Cardiac fibroblast (primary cell): Measurements from ENCODE around the gene FBXW8.

ENCODE experiments used
- DNase-seq, 2 donors: peaks; one replicate each; pipeline versions ENCODE4 v3.0.0 to v3.0.0-alpha.2; 2010; ENCODE audit warnings: low read depth in 2 of 2
- H3K4me3 ChIP-seq, 2 donors: replicated peaks in 1 of 2; 1 replicate in 1 of 2; 2 replicates in 1 of 2; pipeline ENCODE4 v1.5.1; 2011; ENCODE audit warnings: low read depth in 2 of 2, low read length in 2 of 2, mild to moderate bottlenecking in 2 of 2, moderate library complexity in 1 of 2
- CTCF ChIP-seq: IDR thresholded peaks from one replicate; pipeline ENCODE4 v1.5.1; 2011; ENCODE audit warnings: low read depth, mild to moderate bottlenecking, low read length, inconsistent platforms

FBXW8 gene

GRCh38 chr12:117079487-117079886 is 168.7 kb downstream of the FBXW8 start:
- no peak for TF ChIP-seq CTCF
- DNase-seq, result no peak
- no peak overlapping the region for H3K4me3 ChIP-seq

- no peak for TF ChIP-seq CTCF
- H3K4me3 ChIP-seq, result no peak overlapping the region
- DNase-seq, result no peak
These were observed 170.0 kb downstream of the FBXW8 start for GRCh38 chr12:117080661-117081144.
